ENCODE measurements around the gene ENOSF1.

- TF ChIP-seq CTCF (IDR thresholded peaks at IDR 0.05; ENCODE audit: low read depth, low read length, poor library complexity, severe bottlenecking), result no peak
- no peak for TF ChIP-seq EZH2phosphoT487 (IDR thresholded peaks at IDR 0.05; ENCODE audit: borderline replicate concordance, low read length)
Measured at GRCh38 chr18:688323-688722, 24.1 kb downstream of the ENOSF1 start.

All from DOHH2 (cell line).